SU-DHL-6 (cell line): Measurements from ENCODE around the gene GINS2.

Source experiments
- H2AFZ ChIP-seq: fragments of 200-600 bp; sonication (generic); 2 replicates; pipeline ENCODE4 v1.6.1; 2014; ENCODE audit warnings: low read depth, mild to moderate bottlenecking, moderate library complexity, mixed read lengths, antibody characterized with exemption, low read length; ENCODE audit not compliant: severe bottlenecking
- H3F3A ChIP-seq: fragments of 200-600 bp; shearing (Covaris generic); 2 replicates; pipeline ENCODE4 v1.6.0; 2016; ENCODE audit warnings: antibody characterized with exemption, mild to moderate bottlenecking; ENCODE audit not compliant: insufficient read depth
- H3K27ac ChIP-seq: fragments of 200-600 bp; sonication (generic); 2 replicates; pipeline ENCODE4 v1.5.1; 2016; ENCODE audit warnings: low read depth, mild to moderate bottlenecking, low read length, moderate library complexity, mixed read lengths
- H3K27me3 ChIP-seq: fragments of 200-600 bp; sonication (generic), shearing (Covaris generic); 2 replicates; pipeline ENCODE4 v1.6.0; 2014; ENCODE audit warnings: mild to moderate bottlenecking, low read length
- H3K36me3 ChIP-seq: fragments of 200-600 bp; sonication (generic); 2 replicates; pipeline ENCODE4 v1.6.1; 2014; ENCODE audit warnings: mild to moderate bottlenecking, low read length, mixed read lengths
- H3K4me2 ChIP-seq: fragments of 300-600, 200-600 bp; shearing (Covaris generic), sonication (generic); 2 replicates; pipeline ENCODE4 v1.6.0; 2014; ENCODE audit warnings: low read length, low read depth, mild to moderate bottlenecking; ENCODE audit not compliant: poor library complexity, severe bottlenecking
- H3K4me3 ChIP-seq: fragments of 200-600 bp; sonication (generic); 2 replicates; pipeline ENCODE4 v1.5.1; 2014; ENCODE audit warnings: antibody characterized with exemption, low read length, mild to moderate bottlenecking, mixed read lengths; ENCODE audit not compliant: insufficient read depth, poor library complexity, severe bottlenecking
- H3K79me2 ChIP-seq: fragments of 200-600 bp; sonication (generic); 2 replicates; pipeline ENCODE4 v1.6.1; 2014; ENCODE audit warnings: mild to moderate bottlenecking, low read length, moderate library complexity; ENCODE audit not compliant: insufficient read depth
- H3K9ac ChIP-seq: fragments of 200-600 bp; sonication (generic); 2 replicates; pipeline ENCODE4 v1.7.0; 2014; ENCODE audit warnings: mild to moderate bottlenecking, low read length
- H3K9me2 ChIP-seq: fragments of 200-600 bp; sonication (generic); replicated peaks from 2 replicates; pipeline ENCODE4 v1.6.1; 2014; ENCODE audit warnings: low read length; ENCODE audit not compliant: insufficient read depth
- H3K9me3 ChIP-seq: fragments of 200-600 bp; sonication (generic); 2 replicates; pipeline ENCODE4 v1.6.1; 2014; ENCODE audit warnings: low read length, mixed read lengths; ENCODE audit not compliant: insufficient read depth
- H4K20me1 ChIP-seq: fragments of 200-600 bp; sonication (generic); 2 replicates; pipeline ENCODE4 v1.6.1; 2014; ENCODE audit warnings: low read depth, mild to moderate bottlenecking, antibody characterized with exemption, low read length, moderate library complexity, mixed read lengths
- EZH2phosphoT487 ChIP-seq: fragments of 200-600 bp; sonication (generic), shearing (Covaris generic); conservative IDR thresholded peaks from 2 replicates; pipeline ENCODE4 v1.6.1; 2018; ENCODE audit warnings: mild to moderate bottlenecking, antibody characterized with exemption, low read length, moderate library complexity, mixed read lengths
- TF ChIP-seq, protein P1 (sequence below): fragments of 200-600 bp; sonication (generic); IDR thresholded peaks from one replicate; pipeline ENCODE4 v1.5.1; 2017; ENCODE audit warnings: antibody characterized with exemption, mild to moderate bottlenecking, low read length, moderate library complexity; ENCODE audit not compliant: insufficient read depth, poor library complexity, severe bottlenecking

GINS2 gene

DNA sequence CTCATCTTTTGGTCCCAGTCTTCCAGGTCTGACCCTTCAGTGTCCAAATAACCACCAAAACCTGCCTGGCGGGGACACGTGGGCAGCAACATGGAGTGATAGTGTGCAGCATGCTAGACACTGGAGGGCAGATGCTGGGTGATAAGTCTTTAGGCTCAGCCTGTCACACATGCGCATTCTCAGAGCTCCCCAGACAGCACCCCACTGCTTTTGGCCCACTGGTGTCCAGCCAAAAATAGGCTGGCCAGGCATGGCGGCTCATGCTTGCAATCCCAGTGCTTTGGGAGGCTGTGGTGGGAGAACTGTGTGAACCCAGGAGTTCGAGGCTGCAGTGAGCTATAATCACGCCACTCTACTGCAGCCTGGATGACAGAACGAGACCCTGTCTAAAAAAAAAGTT, 12.3 kb downstream of the GINS2 start:
- no peaks in the 10 kb centered on the region for H3K27me3 ChIP-seq

DNA sequence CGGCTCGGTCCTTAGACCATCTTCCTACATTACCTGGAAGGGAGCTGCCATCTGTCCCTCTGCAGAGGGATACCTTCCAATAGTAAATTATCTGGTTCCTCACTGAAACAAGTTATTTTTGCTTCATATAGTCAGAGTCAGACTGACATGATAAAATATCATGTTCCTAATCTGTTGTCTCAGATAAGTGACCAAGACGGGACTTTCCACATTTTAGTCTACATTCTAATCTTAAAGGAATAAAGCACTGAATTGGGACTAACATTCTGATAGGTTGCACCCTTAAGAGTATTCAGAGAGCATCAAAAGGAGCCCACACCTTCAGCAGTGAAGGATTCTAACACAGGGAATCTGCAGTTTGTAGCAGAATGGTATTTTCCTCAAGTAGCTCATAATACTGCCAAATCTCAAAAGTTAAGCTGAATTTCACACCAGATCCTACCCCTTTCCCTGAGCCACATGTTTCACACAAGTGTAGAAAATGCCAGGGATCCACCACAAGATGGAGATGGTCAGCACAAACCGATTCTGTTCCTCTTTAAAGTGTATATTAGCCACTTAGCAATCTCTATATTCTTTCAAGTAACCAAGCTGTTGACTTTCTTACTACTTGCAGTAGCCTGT, 13.4 kb downstream of the GINS2 start:
- no peaks in the 10 kb centered on the region for H3K9me2 ChIP-seq
- no peak overlapping the region for H2AFZ ChIP-seq
- no peak for TF ChIP-seq EZH2phosphoT487
- TF ChIP-seq, protein P1, sequence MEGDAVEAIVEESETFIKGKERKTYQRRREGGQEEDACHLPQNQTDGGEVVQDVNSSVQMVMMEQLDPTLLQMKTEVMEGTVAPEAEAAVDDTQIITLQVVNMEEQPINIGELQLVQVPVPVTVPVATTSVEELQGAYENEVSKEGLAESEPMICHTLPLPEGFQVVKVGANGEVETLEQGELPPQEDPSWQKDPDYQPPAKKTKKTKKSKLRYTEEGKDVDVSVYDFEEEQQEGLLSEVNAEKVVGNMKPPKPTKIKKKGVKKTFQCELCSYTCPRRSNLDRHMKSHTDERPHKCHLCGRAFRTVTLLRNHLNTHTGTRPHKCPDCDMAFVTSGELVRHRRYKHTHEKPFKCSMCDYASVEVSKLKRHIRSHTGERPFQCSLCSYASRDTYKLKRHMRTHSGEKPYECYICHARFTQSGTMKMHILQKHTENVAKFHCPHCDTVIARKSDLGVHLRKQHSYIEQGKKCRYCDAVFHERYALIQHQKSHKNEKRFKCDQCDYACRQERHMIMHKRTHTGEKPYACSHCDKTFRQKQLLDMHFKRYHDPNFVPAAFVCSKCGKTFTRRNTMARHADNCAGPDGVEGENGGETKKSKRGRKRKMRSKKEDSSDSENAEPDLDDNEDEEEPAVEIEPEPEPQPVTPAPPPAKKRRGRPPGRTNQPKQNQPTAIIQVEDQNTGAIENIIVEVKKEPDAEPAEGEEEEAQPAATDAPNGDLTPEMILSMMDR, result no peak
- no peak overlapping the region for H3K4me3 ChIP-seq
- no peaks in the 10 kb centered on the region; the same call in 1 of the 2 replicates for H3K79me2 ChIP-seq
- peaks cover 22% of the 10 kb centered on the region for H3K36me3 ChIP-seq
- H4K20me1 ChIP-seq, result no peaks in the 10 kb centered on the region; the same call in 1 of the 2 replicates
- H3K9me3 ChIP-seq, result no peaks in the 10 kb centered on the region
- no peak overlapping the region for H3K9ac ChIP-seq
- no peak overlapping the region for H3K4me2 ChIP-seq
- no peak overlapping the region for H3K27ac ChIP-seq
- H3F3A ChIP-seq, result no peaks in the 10 kb centered on the region
- no peaks in the 10 kb centered on the region for H3K27me3 ChIP-seq

More for the DNA sequence above, 12.3 kb downstream of the GINS2 start:
- H4K20me1 ChIP-seq, result no peaks in the 10 kb centered on the region; the same call in 1 of the 2 replicates
- no peaks in the 10 kb centered on the region for H3F3A ChIP-seq
- H3K9me3 ChIP-seq, result no peaks in the 10 kb centered on the region
- no peak overlapping the region for H3K4me2 ChIP-seq
- no peak overlapping the region for H3K4me3 ChIP-seq
- no peaks in the 10 kb centered on the region; the same call in 1 of the 2 replicates for H3K79me2 ChIP-seq
- TF ChIP-seq, protein P1, result no peak
- no peak for TF ChIP-seq EZH2phosphoT487
- H3K36me3 ChIP-seq, result peaks cover 26% of the 10 kb centered on the region
- H3K27ac ChIP-seq, result no peak overlapping the region
- H3K9me2 ChIP-seq, result no peaks in the 10 kb centered on the region
- H3K9ac ChIP-seq, result no peak overlapping the region
- H2AFZ ChIP-seq, result no peak overlapping the region

DNA sequence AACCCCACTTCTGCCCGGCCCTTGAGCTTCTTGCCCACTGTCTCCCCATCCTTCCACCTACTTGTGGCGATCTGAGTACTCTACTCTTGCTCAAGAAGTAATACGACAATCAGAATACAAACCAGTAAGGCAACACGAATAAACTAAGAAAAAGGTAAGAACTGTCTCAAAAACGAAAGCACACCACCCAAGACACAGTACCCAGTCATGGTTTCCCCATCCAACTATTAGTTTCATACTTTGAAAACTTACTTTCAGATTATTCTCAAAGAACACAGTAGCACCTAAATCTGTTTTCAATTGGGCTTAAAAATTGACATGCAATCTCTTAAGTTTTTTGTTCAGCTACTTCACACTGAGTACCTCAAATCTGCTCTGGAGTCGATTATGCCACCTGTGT, 13.9 kb downstream of the GINS2 start:
- Histone ChIP-seq H3K9me2 (no peaks in the 10 kb centered on the region), H3K9me3 (no peaks in the 10 kb centered on the region), H3K9ac (no peak overlapping the region), H3K4me3 (no peak overlapping the region), H3F3A (no peaks in the 10 kb centered on the region), H3K36me3 (peaks cover 22% of the 10 kb centered on the region), H2AFZ (no peak overlapping the region), H3K27me3 (no peaks in the 10 kb centered on the region), H3K27ac (no peak overlapping the region), H3K79me2 (no peaks in the 10 kb centered on the region), H3K4me2 (no peak overlapping the region), H4K20me1 (no peaks in the 10 kb centered on the region; the same call in 1 of the 2 replicates)
- TF ChIP-seq, protein P1, result no peak
- no peak for TF ChIP-seq EZH2phosphoT487
